GM12878 (cell line): ENCODE measurements around the gene DHX40. TPM values are rescaled to one million over a fixed set of nuclear protein-coding genes. Genes with fewer than 3 reads are reported as not detected.

Experiments used
- ATAC-seq: fragments of 200-7000 bp; cut with Tn5 transposase; 3 replicates; pipeline ENCODE4 v1.9.1; 2020; ENCODE audit warnings: mild to moderate bottlenecking, moderate library complexity
- BruUV-seq: library from RNA; stranded (reverse); fragments of 400-500 nt; replicated peaks from 2 replicates; lab custom pipeline; 2021; lab: Mats Ljungman, UMichigan
- CTCF ChIA-PET: fragments of 300-600 bp; sonication (Branson Sonifier 250); formaldehyde crosslinking; extraction: SDS; loops from one replicate; lab custom pipeline; 2021; ENCODE audit warnings: inconsistent platforms; lab: Yijun Ruan, JAX
- POLR2A ChIA-PET: fragments of 350-600 bp; formaldehyde crosslinking; extraction: SDS; loops from one replicate; lab custom pipeline; 2021; ENCODE audit warnings: inconsistent platforms; lab: Charles Lee
- RAD21 ChIA-PET: fragments of 300-600 bp; sonication (Branson Sonifier 250); formaldehyde crosslinking; loops from one replicate; lab custom pipeline; 2023; ENCODE audit warnings: antibody characterized with exemption; ENCODE audit not compliant: unreplicated experiment; lab: Charles Lee
- SMC1A ChIA-PET: fragments of 300-600 bp; sonication (Branson Sonifier 250); formaldehyde crosslinking; loops from one replicate; lab custom pipeline; 2023; ENCODE audit not compliant: unreplicated experiment, uncharacterized antibody; lab: Charles Lee
- DNase-seq: peaks from one replicate; pipeline ENCODE4 v3.0.0-alpha.2; 2011; ENCODE audit warnings: low read depth, low spot score
- FAIRE-seq: peaks from 3 replicates; lab custom pipeline; 2011; peaks lifted over from hg19 to GRCh38; lab: Jason Lieb, UNC
- H2AFZ ChIP-seq: 2 replicates; pipeline ENCODE4 v1.6.0; 2011; ENCODE audit warnings: low read depth, low read length, control low read depth; ENCODE audit not compliant: control insufficient read depth
- H3K27ac ChIP-seq: 2 replicates; pipeline ENCODE4 v1.5.1; 2011; ENCODE audit warnings: control low read depth; ENCODE audit not compliant: control insufficient read depth, insufficient read depth
- H3K27me3 ChIP-seq, 2 experiments: replicated peaks in 1 of 2; 2 replicates each; pipeline versions ENCODE4 v1.6.0 to v1.6.1; 2011; ENCODE audit warnings: low read length in 1 of 2; ENCODE audit not compliant: control insufficient read depth in 2 of 2, insufficient read depth in 2 of 2
- H3K36me3 ChIP-seq, 2 experiments: 2 replicates each; pipeline ENCODE4 v1.5.1; 2011; ENCODE audit warnings: low read length in 1 of 2; ENCODE audit not compliant: control insufficient read depth in 2 of 2, insufficient read depth in 2 of 2
- H3K4me1 ChIP-seq: 2 replicates; pipeline ENCODE4 v1.6.1; 2011; ENCODE audit warnings: mild to moderate bottlenecking, low read length, moderate library complexity, mixed read lengths; ENCODE audit not compliant: control insufficient read depth, insufficient read depth
- H3K4me2 ChIP-seq: 2 replicates; pipeline ENCODE4 v1.6.0; 2011; ENCODE audit warnings: control low read depth; ENCODE audit not compliant: control insufficient read depth, insufficient read depth
- H3K4me3 ChIP-seq: fragments of 200-600 bp; sonication (generic); 2 replicates; pipeline ENCODE4 v1.5.1; 2016
- H3K79me2 ChIP-seq: 2 replicates; pipeline ENCODE4 v1.6.0; 2011; ENCODE audit warnings: low read length; ENCODE audit not compliant: control insufficient read depth, insufficient read depth
- H3K9ac ChIP-seq: 2 replicates; pipeline ENCODE4 v1.8.0; 2011; ENCODE audit warnings: low read length, control low read depth, mixed read lengths; ENCODE audit not compliant: control insufficient read depth, insufficient read depth
- H3K9me3 ChIP-seq: replicated peaks from 3 replicates; pipeline ENCODE4 v1.5.1; 2011; ENCODE audit warnings: mild to moderate bottlenecking, low read length; ENCODE audit not compliant: control insufficient read depth, insufficient read depth
- H4K20me1 ChIP-seq: 2 replicates; pipeline ENCODE4 v1.6.0; 2011; ENCODE audit not compliant: control insufficient read depth, insufficient read depth
- CBX5 ChIP-seq: sonication (generic); IDR thresholded peaks from 2 replicates; pipeline ENCODE4 v1.6.1; 2016; ENCODE audit warnings: low read depth, moderate library complexity, mild to moderate bottlenecking, inconsistent platforms
- CEBPZ ChIP-seq: fragments of 150-350 bp; IDR thresholded peaks from 2 replicates; pipeline ENCODE4 v1.6.1; 2016; ENCODE audit warnings: low read depth, low read length
- CHD1 ChIP-seq: IDR thresholded peaks from 2 replicates; pipeline ENCODE4 v1.6.1; 2012; ENCODE audit warnings: low read depth, low read length, improper control_type of control experiment
- CREM ChIP-seq: IDR thresholded peaks from 2 replicates; pipeline ENCODE4 v1.6.1; 2014; ENCODE audit warnings: antibody characterized with exemption, low read depth
- HCFC1 ChIP-seq: fragments of 150-350 bp; IDR thresholded peaks from 2 replicates; pipeline ENCODE4 v1.6.1; 2014; ENCODE audit warnings: low read length
- HDGF ChIP-seq: fragments of 450-650 bp; IDR thresholded peaks from 2 replicates; pipeline ENCODE4 v1.6.1; 2016; ENCODE audit warnings: antibody characterized with exemption
- PAX5 ChIP-seq: IDR thresholded peaks from 2 replicates; pipeline ENCODE4 v1.6.1; 2011; ENCODE audit warnings: low read depth, low read length, borderline replicate concordance
- STAT3 ChIP-seq: IDR thresholded peaks from 2 replicates; pipeline ENCODE4 v1.6.1; 2011; ENCODE audit warnings: low read depth, low read length, improper control_type of control experiment
- TBL1XR1 ChIP-seq: IDR thresholded peaks from 2 replicates; pipeline ENCODE4 v1.6.1; 2012; ENCODE audit warnings: low read depth, low read length, improper control_type of control experiment
- ZBTB11 ChIP-seq: fragments of 450-650 bp; formaldehyde crosslinking; IDR thresholded peaks from 2 replicates; pipeline ENCODE4 v1.5.0; 2022; ENCODE audit warnings: mild to moderate bottlenecking, missing genetic modification characterization
- WGBS: methylation state at CpG from one replicate; pipeline ENCODE4 v1.1.6; 2016; ENCODE audit warnings: low lambda C conversion rate; ENCODE audit not compliant: insufficient replicate concordance, insufficient coverage; ENCODE audit errors: missing lambda C conversion rate; 5-methylcytosine and 5-hydroxymethylcytosine counted together
- in situ Hi-C: fragments of 300-500 bp; cut with MboI; formaldehyde crosslinking; loops from 9 replicates; pipeline ENCODE4 v1.14.3; 2018; ENCODE audit warnings: mixed read lengths
- intact Hi-C: fragments of 100-400 bp; cut with micrococcal nuclease; formaldehyde crosslinking; loops from one replicate; pipeline ENCODE4 v1.14.2; 2022; ENCODE audit not compliant: unreplicated experiment
- polyA plus RNA-seq, 11 experiments: library from polyadenylated mRNA; depleted of rRNA in 4 of 11; unstranded in 6 of 11; stranded (reverse) in 5 of 11; fragments of >200 nt; fragmentation: Nextera tagmentation in 4 of 11; fragmentation: Illumina TruSeq in 1 of 11; extraction: Ambion mirVana in 4 of 11; extraction: Trizol in 1 of 11; gene quantifications; 1 replicate in 1 of 11; 2 replicates in 10 of 11; pipeline versions ENCODE4 v1.2.1 to v1.2.3, GENCODE V29; 2011 to 2016; ENCODE audit warnings: inconsistent platforms in 2 of 11, missing spikeins in 2 of 11, low read depth in 1 of 11
- total RNA-seq, 4 experiments: library from RNA; depleted of rRNA in 3 of 4; stranded (reverse); fragments of >200 nt in 3 of 4; fragmentation: Illumina TruSeq in 1 of 4; extraction: Trizol in 1 of 4; gene quantifications; 2 replicates each; pipeline versions ENCODE4 v1.2.1 to v1.2.3, GENCODE V29; 2013 to 2021

DHX40 gene
- total and polyA plus RNA-seq, 10 of the 15 experiments (the other 5 are each of a cell fraction or from before 2014, with no cell fraction given): 4.8 to 29.2 (median 12.0) TPM

GRCh38 chr17:59526451-59526850, 39.0 kb upstream of the DHX40 start:
- WGBS: 0% methylated on average over 2 of the region's 2 CpGs
- Histone ChIP-seq H3K4me2 (no peak overlapping the region), H3K27ac (no peak overlapping the region), H3K9ac (no peak overlapping the region), H3K36me3 (no peaks in the 10 kb centered on the region), H2AFZ (no peak overlapping the region), H3K27me3 (peaks cover 0 to 4% of the 10 kb centered on the region in 2 experiments; a peak in 2 of 4 replicates), H3K4me3 (no peak overlapping the region), H3K9me3 (no peaks in the 10 kb centered on the region), H4K20me1 (no peaks in the 10 kb centered on the region), H3K4me1 (no peaks in the 10 kb centered on the region), H3K79me2 (no peaks in the 10 kb centered on the region)
- SMC1A ChIA-PET: no interaction called here
- intact Hi-C loops: loop anchor here (10.0 kb wide), 1 partner anchor 148 kb away; no protein-coding TSS in a partner anchor
- in situ Hi-C loops: no loop called here
- CTCF ChIA-PET: no interaction called here
- FAIRE-seq: no peak
- ATAC-seq: no peak
- RAD21 ChIA-PET: no interaction called here
- POLR2A ChIA-PET: no interaction called here
- no peak for TF ChIP-seq ZBTB11 (CRISPR knock-in tag)
- TF ChIP-seq CEBPZ: no peak
- TF ChIP-seq CHD1: no peak
- TF ChIP-seq PAX5: no peak
- no peak for TF ChIP-seq HCFC1
- TF ChIP-seq STAT3: no peak
- no peak for TF ChIP-seq HDGF
- TF ChIP-seq CREM: no peak
- TF ChIP-seq CBX5: no peak
- no peak for TF ChIP-seq TBL1XR1
- no TSS peak for BruUV-seq
- no peak for DNase-seq
